GM18907 (cell line): Measurements from ENCODE around the gene METTL3.

ENCODE experiments used
- ATAC-seq: cut with Tn5 transposase; IDR thresholded peaks from one replicate; pipeline ENCODE4 v1.9.1; 2021; ENCODE audit warnings: mild to moderate bottlenecking, moderate library complexity; ENCODE audit not compliant: unreplicated experiment

METTL3 gene

DNA sequence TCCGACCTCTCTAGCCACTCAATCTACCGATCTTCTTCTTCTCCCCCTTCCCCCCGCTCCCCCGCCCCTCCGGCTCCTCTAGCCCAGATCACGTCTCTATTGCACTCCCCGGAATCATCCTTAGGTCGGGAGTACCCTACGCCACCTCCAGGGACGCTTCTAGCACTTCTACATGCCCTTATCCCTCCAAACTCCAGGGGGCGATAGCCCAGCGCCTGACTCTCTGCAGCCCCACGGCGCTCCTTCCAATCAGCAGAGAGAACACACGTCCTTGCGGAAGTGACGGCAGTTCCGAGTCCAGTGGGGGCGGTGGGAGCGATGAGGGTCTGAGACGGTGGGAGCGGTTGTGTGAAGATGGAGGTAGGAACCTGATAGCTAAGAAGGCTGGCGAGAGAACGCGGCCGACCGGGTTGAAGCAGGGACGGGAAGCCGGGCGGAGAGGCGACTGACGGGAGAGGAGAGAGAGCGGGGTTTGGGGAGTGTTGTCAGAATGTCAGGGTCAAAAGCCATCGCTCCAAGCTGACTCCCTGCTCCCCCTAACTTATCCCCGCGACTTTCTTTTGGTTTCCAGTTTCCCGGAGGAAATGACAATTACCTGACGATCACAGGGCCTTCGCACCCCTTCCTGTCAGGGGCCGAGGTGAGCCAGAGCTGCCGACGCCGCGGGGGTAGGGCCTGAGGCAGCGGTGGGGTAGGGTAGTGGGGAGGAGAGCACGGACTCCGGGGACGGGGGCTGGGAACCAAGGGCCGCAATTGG lies 34.0 kb downstream of the METTL3 start, which contains the start of the genes RAB2B and TOX4:
Gene RAB2B, minus strand, starts transcription at position 35 of the 757 bp plus-strand sequence. CDS start 87 bp downstream, outside the sequence.
Gene TOX4, plus strand, starts transcription at position 271 of the 757 bp plus-strand sequence. Its CDS starts 84 bp downstream, at position 355.
- ATAC-seq = peak; percentile 99

DNA sequence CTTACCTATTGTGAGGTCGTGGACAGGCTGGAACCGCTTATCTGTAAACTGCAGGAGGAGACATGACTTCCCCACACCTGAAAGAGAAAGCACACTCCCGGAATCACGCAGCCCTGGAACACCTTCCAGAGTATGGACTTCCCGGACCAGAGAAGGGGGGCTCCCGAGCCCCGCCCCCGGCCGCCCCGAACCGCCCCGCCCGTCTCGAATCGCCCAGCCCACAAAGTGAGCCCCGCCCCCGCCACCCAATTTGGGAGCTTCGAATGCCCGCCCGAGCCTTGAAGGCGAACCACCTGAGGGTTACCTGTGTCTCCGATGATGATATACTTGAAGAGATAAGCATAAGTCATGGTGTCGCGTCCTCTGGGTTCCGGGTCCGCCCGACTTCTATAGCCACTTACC lies 34.6 kb downstream of the METTL3 start:
- ATAC-seq = no peak

DNA sequence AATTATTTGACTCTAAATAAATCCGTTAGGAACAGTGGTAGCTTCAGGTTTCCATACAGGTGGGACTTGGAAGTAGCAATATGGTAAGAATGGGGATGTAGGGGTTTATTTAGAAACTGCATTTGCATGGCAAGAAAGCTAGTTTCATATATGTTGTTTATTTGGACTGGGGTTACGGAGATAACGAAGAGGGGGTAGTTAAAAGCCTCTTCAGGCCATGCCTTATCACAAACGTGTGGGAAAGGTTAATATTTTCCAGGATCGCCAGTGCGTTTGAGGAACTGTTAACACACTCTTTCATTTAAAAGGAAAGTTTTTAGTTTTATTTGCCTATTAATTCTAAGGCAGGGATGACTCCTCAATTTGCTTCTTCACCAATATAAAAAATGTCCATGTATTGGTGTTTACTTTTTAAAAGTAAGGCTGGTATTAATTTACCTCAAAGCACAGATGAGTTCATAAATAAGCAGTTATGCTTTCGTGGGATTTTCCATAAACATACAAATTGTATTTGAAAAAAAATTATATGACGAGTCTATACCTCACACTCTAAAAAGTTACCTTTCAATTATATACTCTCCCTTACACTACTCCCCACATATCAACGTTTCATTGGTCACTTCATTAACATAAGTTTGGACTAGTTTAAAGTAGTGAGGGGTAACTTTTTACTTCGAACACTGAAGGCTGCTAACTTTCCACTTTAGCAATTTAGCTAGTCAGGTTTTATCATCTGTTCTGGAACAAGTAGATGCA lies 35.2 kb downstream of the METTL3 start:
- no peak for ATAC-seq

DNA sequence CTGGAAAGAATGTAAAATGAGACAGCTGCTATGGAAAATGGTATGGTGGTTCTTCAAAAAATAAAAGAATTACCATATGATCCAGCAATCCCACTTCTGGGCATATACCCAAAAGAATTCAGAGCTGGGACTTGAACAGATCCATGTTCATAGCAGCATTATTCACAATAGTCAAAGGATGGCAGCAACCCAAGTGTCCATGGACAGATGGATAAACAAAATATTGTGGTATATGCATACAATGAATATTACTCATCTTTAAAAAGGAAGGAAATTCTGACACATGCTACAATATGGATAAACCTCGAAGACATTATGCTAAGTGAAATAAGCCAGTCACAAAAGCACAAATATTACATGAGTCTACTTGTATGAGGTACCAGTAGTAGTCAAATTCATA lies 43.5 kb downstream of the METTL3 start:
- no peak for ATAC-seq

DNA sequence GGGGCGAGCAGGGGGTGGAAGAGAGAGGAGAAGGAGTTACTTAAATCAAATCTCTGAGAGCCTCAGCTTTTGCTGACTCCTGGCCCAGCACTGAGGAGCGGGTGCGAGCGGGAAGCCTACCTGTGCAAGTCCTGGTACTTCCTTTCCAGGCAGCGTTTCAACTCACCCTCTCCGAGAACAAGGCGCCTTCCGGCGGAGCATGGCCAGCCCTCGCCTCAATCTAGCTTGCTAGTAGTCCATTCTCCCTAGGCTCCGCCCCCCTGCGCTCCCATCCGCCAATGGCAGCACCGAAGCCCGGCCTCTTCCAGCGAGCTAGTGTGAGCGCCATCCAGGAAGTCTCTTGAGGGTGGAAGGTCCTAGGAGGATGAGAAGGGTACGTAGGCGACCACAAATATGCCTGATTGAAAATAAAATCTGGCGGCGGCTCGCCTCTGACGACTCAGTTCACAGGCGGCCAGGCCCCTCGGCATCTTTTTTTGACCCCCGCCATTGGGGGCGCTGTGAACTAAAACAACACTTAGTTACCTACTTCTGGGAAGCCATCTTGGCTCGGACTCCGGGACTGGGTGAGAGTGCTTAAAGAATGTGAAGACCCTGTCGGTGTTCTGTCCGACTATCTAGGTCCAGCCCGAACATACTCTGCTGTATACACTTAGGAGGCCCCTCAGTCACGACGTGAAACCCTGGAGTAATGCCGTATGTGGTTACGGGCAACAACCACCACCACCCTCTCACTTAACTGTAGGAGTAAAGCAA lies 55.0 kb downstream of the METTL3 start, which contains the start of gene CHD8:
Gene CHD8, minus strand, starts transcription at position 212 of the 756 bp plus-strand sequence. CDS start 24,480 bp downstream, outside the sequence.
- peak; percentile 98 for ATAC-seq

DNA sequence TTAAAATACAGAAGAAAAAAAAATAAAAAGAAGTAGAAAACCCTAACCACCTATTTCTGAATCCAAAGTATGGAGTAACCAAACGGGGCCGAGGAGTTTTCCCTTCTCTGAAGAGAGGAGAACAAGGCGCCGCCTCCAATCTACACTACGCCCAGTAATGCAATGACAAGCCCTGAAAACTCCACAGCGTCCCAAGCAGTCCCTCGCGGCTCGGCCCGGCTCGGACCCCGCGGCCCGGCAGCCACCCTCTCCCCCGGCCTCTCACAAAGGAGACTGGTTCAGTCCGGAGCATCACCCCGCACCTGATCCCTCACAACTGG lies 55.6 kb downstream of the METTL3 start:
- peak; percentile 25 for ATAC-seq

DNA sequence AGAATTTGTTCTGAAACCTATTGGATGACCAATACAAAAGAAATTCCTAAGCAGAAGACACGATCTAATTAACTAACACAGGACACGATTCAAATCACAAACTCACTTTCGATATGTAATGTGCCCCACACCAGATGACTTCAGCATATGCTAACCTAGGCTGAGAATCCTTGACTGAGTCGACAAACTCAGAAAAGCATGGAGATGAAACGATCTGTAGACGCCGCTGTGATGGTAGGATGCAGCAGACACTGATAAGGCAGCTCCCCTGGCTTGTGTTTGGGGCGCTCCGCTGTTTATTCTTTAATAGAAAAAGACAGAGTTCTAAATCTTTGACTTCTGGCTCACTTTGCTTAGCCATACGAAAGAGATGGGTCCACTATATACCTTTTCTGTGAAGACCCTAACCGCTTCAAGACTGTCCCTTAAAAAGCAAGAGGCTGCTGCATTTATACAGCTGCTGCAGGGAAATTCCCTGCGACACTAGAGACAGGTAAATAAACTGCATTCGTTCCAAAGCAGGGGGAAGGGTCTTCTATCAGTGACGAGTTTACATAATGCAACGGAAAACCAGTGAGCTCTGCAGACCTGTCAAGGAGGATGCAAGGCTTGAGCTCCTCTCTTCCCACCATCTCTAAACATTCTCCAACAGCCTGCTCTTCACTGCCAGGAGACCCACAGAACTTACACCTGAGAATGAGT lies 56.1 kb downstream of the METTL3 start:
- no peak for ATAC-seq

DNA sequence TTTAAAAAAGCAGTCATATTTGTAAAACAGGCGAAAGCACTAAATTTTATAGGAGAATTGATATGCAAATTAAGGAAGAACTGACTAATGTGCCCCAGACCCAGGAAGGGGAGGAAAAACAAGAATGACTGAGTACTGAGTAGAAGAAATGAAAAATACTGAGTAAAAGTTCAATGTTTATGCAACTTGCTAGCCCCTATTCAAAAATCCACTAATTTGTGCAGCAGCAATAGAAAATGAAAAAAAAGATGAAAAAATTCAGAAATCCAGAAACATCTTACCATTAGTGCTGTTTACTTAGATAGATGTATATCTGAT lies 61.3 kb downstream of the METTL3 start:
- no peak for ATAC-seq
